Uterus (tissue), 2 donors: ENCODE results near the gene ALDH7A1.

Source experiments
- POLR2A ChIP-seq, 2 donors: fragments of 450-650 bp; IDR thresholded peaks; one replicate each; pipeline ENCODE4 v1.6.1; 2016; ENCODE audit warnings: antibody characterized with exemption in 2 of 2, mild to moderate bottlenecking in 1 of 2, moderate library complexity in 1 of 2
- TF ChIP-seq, protein P1 (sequence below), 4 experiments: fragments of 200-600 bp in 2 of 4; fragments of 450-650 bp in 2 of 4; sonication (generic) in 2 of 4; IDR thresholded peaks; one replicate each; pipeline ENCODE4 v1.5.1; 2016 to 2019; ENCODE audit warnings: antibody characterized with exemption in 4 of 4, mild to moderate bottlenecking in 2 of 4, moderate library complexity in 1 of 4

DNA sequence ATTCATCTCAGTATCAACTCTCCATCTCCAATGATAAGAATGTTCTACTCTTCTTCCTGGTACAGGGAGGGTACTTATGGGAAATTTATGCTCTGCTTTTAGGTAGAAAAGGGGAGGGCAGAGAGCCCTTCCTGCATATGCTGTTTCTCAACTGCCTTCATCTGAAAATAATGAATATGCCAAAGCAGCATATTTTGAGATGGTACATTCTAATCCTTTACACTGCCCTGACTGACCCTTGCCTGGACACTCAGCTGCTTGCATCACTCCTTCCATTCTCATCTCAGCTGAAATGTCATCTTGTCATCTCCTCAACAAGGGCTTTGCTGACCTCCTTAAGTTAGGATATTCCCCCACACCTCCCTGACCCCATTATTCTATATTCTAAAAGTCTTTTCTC, 68.5 kb downstream of the ALDH7A1 start:
- no peak for TF ChIP-seq POLR2A (IDR thresholded peaks at IDR 0.05)
- TF ChIP-seq, protein P1, sequence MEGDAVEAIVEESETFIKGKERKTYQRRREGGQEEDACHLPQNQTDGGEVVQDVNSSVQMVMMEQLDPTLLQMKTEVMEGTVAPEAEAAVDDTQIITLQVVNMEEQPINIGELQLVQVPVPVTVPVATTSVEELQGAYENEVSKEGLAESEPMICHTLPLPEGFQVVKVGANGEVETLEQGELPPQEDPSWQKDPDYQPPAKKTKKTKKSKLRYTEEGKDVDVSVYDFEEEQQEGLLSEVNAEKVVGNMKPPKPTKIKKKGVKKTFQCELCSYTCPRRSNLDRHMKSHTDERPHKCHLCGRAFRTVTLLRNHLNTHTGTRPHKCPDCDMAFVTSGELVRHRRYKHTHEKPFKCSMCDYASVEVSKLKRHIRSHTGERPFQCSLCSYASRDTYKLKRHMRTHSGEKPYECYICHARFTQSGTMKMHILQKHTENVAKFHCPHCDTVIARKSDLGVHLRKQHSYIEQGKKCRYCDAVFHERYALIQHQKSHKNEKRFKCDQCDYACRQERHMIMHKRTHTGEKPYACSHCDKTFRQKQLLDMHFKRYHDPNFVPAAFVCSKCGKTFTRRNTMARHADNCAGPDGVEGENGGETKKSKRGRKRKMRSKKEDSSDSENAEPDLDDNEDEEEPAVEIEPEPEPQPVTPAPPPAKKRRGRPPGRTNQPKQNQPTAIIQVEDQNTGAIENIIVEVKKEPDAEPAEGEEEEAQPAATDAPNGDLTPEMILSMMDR (IDR thresholded peaks at IDR 0.05): no peak
